Measurements from ENCODE around the gene CNPY4. TPM values are rescaled to one million over a fixed set of nuclear protein-coding genes. Genes with fewer than 3 reads are reported as not detected.

Gene CNPY4
- total RNA-seq, 1 donor from 2014 or later = 27.9 TPM

- peaks cover 44% of the 10 kb centered on the region for H3K4me1 Mint-ChIP-seq
- peaks cover 29% of the 10 kb centered on the region for H3K27me3 Mint-ChIP-seq (ENCODE audit: low read depth)
- H3K9me3 Mint-ChIP-seq = no peaks in the 10 kb centered on the region
- peaks cover 16% of the 10 kb centered on the region for H3K36me3 Mint-ChIP-seq
- DNase-seq (ENCODE audit: low spot score in 2 of 2, unreplicated experiment in 2 of 2) = no peak
- peak overlapping the region; percentile 57 for H3K4me3 Mint-ChIP-seq
- no peak for TF ChIP-seq CTCF (IDR thresholded peaks at IDR 0.05; ENCODE audit: unreplicated experiment)
- H3K27ac Mint-ChIP-seq = no peak overlapping the region
These were observed 51.8 kb downstream of the CNPY4 start for GRCh38 chr7:100171087-100171681.

- Mint-ChIP-seq H3K4me1 (peaks cover 44% of the 10 kb centered on the region), H3K36me3 (peaks cover 16% of the 10 kb centered on the region), H3K9me3 (no peaks in the 10 kb centered on the region), H3K4me3 (peak overlapping the region; percentile 61), H3K27ac (no peak overlapping the region), H3K27me3 (ENCODE audit: low read depth) (peaks cover 22% of the 10 kb centered on the region)
- DNase-seq (ENCODE audit: low spot score in 2 of 2, unreplicated experiment in 2 of 2) = no peak
- TF ChIP-seq CTCF (IDR thresholded peaks at IDR 0.05; ENCODE audit: unreplicated experiment) = no peak
These were observed 52.4 kb downstream of the CNPY4 start for GRCh38 chr7:100171840-100172239.

- peaks cover 5% of the 10 kb centered on the region for H3K27me3 Mint-ChIP-seq (ENCODE audit: low read depth)
- H3K4me3 Mint-ChIP-seq = no peak overlapping the region
- no peak for TF ChIP-seq CTCF (IDR thresholded peaks at IDR 0.05; ENCODE audit: unreplicated experiment)
- no peaks in the 10 kb centered on the region for H3K9me3 Mint-ChIP-seq
- peaks cover 23% of the 10 kb centered on the region for H3K4me1 Mint-ChIP-seq
- H3K36me3 Mint-ChIP-seq = peaks cover 16% of the 10 kb centered on the region
- no peak for DNase-seq (ENCODE audit: low spot score in 2 of 2, unreplicated experiment in 2 of 2)
- H3K27ac Mint-ChIP-seq = no peak overlapping the region
These were observed 54.5 kb downstream of the CNPY4 start for GRCh38 chr7:100173806-100174495.

GRCh38 chr7:100174582-100174981, 55.1 kb downstream of the CNPY4 start:
- no peak overlapping the region for H3K4me3 Mint-ChIP-seq
- H3K27ac Mint-ChIP-seq = no peak overlapping the region
- DNase-seq (ENCODE audit: low spot score in 2 of 2, unreplicated experiment in 2 of 2) = no peak
- peaks cover 5% of the 10 kb centered on the region for H3K27me3 Mint-ChIP-seq (ENCODE audit: low read depth)
- H3K36me3 Mint-ChIP-seq = peaks cover 16% of the 10 kb centered on the region
- no peak for TF ChIP-seq CTCF (IDR thresholded peaks at IDR 0.05; ENCODE audit: unreplicated experiment)
- peaks cover 22% of the 10 kb centered on the region for H3K4me1 Mint-ChIP-seq
- H3K9me3 Mint-ChIP-seq = no peaks in the 10 kb centered on the region

Small RNAs within 50 kb of the gene (microRNA-seq; reads per million reads assigned to microRNA genes)
- gene MIR106B = 9,726 reads per million, percentile 96 among the genes with 10 or more reads in this experiment
- 1,029 reads per million, percentile 81 among the genes with 10 or more reads in this experiment for gene MIR25
- gene MIR4658 = not detected
- gene MIR93 = 14,691 reads per million, percentile 96 among the genes with 10 or more reads in this experiment

Other genes starting within 250 kb of the CNPY4 start
- gene OR2AE1, start 242.6 kb upstream of the CNPY4 start, total RNA-seq = 0.20 to 0.63 TPM (median 0.24 TPM) in 3 replicates
- gene TRIM4, start 200.1 kb upstream of the CNPY4 start, total RNA-seq = 13.1 to 14.1 TPM (median 13.6 TPM) in 3 replicates
- 0.27 to 0.54 TPM in 2 of 3 replicates, not detected in the other for gene GJC3, start 190.0 kb upstream of the CNPY4 start, total RNA-seq
- 0.27 to 0.56 TPM in 2 of 3 replicates, not detected in the other for gene AZGP1, start 143.6 kb upstream of the CNPY4 start, total RNA-seq
- 143 to 149 TPM (median 143 TPM) in 3 replicates for gene ZKSCAN1, start 104.0 kb upstream of the CNPY4 start, total RNA-seq
- 17.0 to 17.6 TPM (median 17.4 TPM) in 3 replicates for gene ZSCAN21, start 69.9 kb upstream of the CNPY4 start, total RNA-seq
- gene ZNF3, start 37.9 kb upstream of the CNPY4 start, total RNA-seq = 78.6 to 85.9 TPM (median 81.1 TPM) in 3 replicates
- gene COPS6, start 30.7 kb upstream of the CNPY4 start, total RNA-seq = 96.4 to 103 TPM (median 97.7 TPM) in 3 replicates
- 170 to 172 TPM (median 171 TPM) in 3 replicates for gene MCM7, start 18.2 kb upstream of the CNPY4 start, total RNA-seq
- 23.5 to 26.8 TPM (median 25.6 TPM) in 3 replicates for gene AP4M1, start 18.0 kb upstream of the CNPY4 start, total RNA-seq
- 63.7 to 68.8 TPM (median 66.2 TPM) in 3 replicates for gene TAF6, start 276 bp upstream of the CNPY4 start, total RNA-seq
- 2.9 to 3.5 TPM (median 2.9 TPM) in 3 replicates for gene MBLAC1, start 7.3 kb downstream of the CNPY4 start, total RNA-seq
- gene LAMTOR4, start 29.3 kb downstream of the CNPY4 start, total RNA-seq = 97.2 to 109 TPM (median 105 TPM) in 3 replicates
- gene TRAPPC14, start 39.1 kb downstream of the CNPY4 start, total RNA-seq = 22.0 to 23.6 TPM (median 23.3 TPM) in 3 replicates
- 9.4 to 10.1 TPM (median 9.4 TPM) in 3 replicates for gene GAL3ST4, start 49.0 kb downstream of the CNPY4 start, total RNA-seq
- gene GPC2, start 57.7 kb downstream of the CNPY4 start, total RNA-seq = 49.8 to 50.6 TPM (median 50.0 TPM) in 3 replicates
- 0.94 to 1.9 TPM (median 1.4 TPM) in 3 replicates for gene STAG3, start 58.3 kb downstream of the CNPY4 start, total RNA-seq
- gene PVRIG, start 100.3 kb downstream of the CNPY4 start, total RNA-seq = not detected in 3 replicates
- gene SPDYE3, start 188.1 kb downstream of the CNPY4 start, total RNA-seq = not detected in 3 replicates
- gene PILRB, start 238.5 kb downstream of the CNPY4 start, total RNA-seq = 52.8 to 56.3 TPM (median 54.5 TPM) in 3 replicates

Measured in mesothelial cell of epicardium (in vitro differentiated cells).